Measurements from ENCODE around the gene PEMT. TPM values are rescaled to one million over a fixed set of nuclear protein-coding genes. Genes with fewer than 3 reads are reported as not detected.

The PEMT gene
- total RNA-seq, 2 donors from 2014 or later: 15.7 to 22.1 TPM

DNA sequence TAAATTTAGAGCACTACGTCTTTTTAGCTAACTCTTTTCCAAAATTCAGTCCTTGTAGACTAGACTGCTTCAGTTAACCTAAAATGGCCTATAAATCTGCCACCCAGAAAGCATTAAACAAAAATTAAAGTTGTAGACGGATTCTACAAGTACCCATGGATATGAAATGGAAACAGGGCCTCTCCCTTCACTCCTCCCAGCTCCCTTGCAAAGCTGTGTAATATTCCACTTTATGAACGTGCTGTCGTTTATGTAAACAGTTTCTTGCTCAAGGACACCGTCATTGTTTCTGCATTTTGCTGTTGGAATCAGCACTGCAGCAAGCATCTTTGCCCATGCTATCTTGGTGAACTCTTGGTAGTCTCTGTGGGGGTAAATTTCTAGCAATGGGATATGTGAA lies 109.6 kb downstream of the PEMT start:
- TF ChIP-seq, protein P1, sequence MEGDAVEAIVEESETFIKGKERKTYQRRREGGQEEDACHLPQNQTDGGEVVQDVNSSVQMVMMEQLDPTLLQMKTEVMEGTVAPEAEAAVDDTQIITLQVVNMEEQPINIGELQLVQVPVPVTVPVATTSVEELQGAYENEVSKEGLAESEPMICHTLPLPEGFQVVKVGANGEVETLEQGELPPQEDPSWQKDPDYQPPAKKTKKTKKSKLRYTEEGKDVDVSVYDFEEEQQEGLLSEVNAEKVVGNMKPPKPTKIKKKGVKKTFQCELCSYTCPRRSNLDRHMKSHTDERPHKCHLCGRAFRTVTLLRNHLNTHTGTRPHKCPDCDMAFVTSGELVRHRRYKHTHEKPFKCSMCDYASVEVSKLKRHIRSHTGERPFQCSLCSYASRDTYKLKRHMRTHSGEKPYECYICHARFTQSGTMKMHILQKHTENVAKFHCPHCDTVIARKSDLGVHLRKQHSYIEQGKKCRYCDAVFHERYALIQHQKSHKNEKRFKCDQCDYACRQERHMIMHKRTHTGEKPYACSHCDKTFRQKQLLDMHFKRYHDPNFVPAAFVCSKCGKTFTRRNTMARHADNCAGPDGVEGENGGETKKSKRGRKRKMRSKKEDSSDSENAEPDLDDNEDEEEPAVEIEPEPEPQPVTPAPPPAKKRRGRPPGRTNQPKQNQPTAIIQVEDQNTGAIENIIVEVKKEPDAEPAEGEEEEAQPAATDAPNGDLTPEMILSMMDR (IDR thresholded peaks at IDR 0.05): no peak
- H3K4me3 ChIP-seq: no peak overlapping the region
- peaks cover 5 to 25% of the 10 kb centered on the region in 2 donors for H3K4me1 ChIP-seq (ENCODE audit: control insufficient read depth in 1 of 2, low read depth in 2 of 2)
- no peaks in the 10 kb centered on the region for H3K9me3 ChIP-seq
- ATAC-seq (ENCODE audit: insufficient number of reproducible peaks, low FRiP score, low read depth): no peak
- no peak overlapping the region for H3K27ac ChIP-seq
- no peaks in the 10 kb centered on the region for H3K27me3 ChIP-seq (replicated peaks; ENCODE audit: insufficient read depth)
- DNase-seq (ENCODE audit: low spot score): no peak
- H3K36me3 ChIP-seq: peaks cover 9% of the 10 kb centered on the region

DNA sequence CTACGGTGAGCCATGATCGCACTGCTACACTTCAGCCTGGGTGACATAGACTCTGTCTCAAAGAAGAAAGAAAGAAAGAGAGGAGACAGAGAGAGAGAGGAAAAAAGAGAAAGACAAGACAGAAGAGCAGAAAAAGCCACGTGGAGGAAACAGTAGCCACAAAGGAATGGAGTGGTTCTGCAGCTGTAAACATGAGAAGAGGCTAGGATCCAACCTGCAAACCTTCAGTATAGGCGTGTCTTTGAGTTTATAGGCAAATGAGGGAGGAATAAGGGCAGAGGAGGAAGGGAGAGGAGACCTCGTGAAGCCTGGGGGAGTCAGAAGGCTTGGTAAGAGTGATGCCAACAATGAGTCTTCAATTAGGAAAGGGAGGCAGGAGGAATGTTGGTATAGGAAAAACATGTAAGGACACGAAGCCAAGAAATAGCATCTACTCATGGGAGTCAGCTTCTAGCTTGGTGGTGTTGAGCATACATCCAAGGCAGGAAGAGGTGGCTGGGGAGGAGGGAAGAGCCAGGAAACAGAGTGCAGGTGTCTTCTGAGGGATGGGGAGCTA lies 110.8 kb downstream of the PEMT start:
- Histone ChIP-seq H3K4me3 (no peak overlapping the region), H3K27me3 (replicated peaks; ENCODE audit: insufficient read depth) (no peaks in the 10 kb centered on the region), H3K9me3 (no peaks in the 10 kb centered on the region), H3K27ac (no peak overlapping the region), H3K36me3 (peaks cover 5% of the 10 kb centered on the region), H3K4me1 (ENCODE audit: control insufficient read depth in 1 of 2, low read depth in 2 of 2) (peaks cover 5 to 29% of the 10 kb centered on the region in 2 donors)
- DNase-seq (ENCODE audit: low spot score) (no peak), ATAC-seq (ENCODE audit: insufficient number of reproducible peaks, low FRiP score, low read depth) (no peak)
- TF ChIP-seq, protein P1 (IDR thresholded peaks at IDR 0.05): no peak

DNA sequence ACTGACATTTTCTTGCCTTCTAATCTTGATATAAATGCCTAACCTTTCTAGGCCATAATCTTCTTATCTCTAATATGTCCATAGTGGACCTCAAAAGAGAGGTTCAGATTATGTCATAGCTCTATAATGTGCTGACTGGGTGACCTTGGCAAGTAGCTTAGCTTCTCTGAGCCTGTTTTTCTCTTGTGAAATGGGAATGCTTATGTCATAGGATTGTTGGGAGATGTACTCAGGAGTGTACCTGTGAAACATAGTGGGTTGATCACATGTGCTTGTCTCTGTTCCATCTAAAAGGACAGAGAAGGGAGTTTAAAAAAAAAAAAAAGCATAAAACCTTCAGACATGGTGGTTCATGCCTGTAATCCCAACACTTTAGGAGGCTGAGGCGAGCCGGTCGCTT lies 112.3 kb downstream of the PEMT start:
- H3K27ac ChIP-seq: no peak overlapping the region
- H3K36me3 ChIP-seq: no peaks in the 10 kb centered on the region
- DNase-seq (ENCODE audit: low spot score) (no peak), ATAC-seq (ENCODE audit: insufficient number of reproducible peaks, low FRiP score, low read depth) (no peak)
- no peak overlapping the region for H3K4me3 ChIP-seq
- no peaks in the 10 kb centered on the region for H3K27me3 ChIP-seq (replicated peaks; ENCODE audit: insufficient read depth)
- TF ChIP-seq, protein P1 (IDR thresholded peaks at IDR 0.05): no peak
- H3K4me1 ChIP-seq (ENCODE audit: control insufficient read depth in 1 of 2, low read depth in 2 of 2): peaks cover 5 to 29% of the 10 kb centered on the region in 2 donors
- H3K9me3 ChIP-seq: no peaks in the 10 kb centered on the region

DNA sequence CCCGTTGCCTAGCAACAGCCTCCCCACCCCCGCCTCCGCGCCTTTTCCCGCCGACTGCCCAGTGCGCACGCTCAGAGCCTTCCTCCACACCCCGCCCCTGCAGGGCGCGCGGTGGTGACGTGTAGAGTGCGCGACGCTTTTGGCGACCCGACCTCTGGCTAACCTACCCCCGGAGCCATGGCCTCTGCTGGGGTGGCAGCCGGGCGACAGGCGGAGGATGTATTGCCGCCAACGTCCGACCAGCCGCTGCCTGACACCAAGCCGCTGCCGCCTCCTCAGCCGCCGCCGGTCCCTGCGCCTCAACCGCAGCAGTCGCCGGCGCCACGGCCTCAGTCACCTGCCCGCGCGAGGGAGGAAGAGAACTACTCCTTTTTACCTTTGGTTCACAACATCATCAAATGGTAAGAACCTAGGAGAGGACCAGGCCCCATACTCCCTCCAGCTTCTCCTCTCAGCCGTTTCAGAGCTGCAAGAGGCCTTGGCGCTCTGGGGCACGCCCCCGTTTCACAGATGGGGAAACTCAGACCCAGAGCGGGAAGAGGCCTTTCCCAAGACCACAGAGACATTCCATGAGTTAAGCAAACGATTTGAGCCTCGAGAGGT lies 114.5 kb downstream of the PEMT start, which contains the start of gene MED9:
Gene MED9 (plus strand): TSS at position 136 of the 603 bp plus-strand sequence. CDS start 42 bp downstream, at position 178.
- H3K27ac ChIP-seq: peak within 1 kb of the TSS; percentile 78 to 90
- DNase-seq (ENCODE audit: low spot score) (peak; percentile 77), ATAC-seq (ENCODE audit: insufficient number of reproducible peaks, low FRiP score, low read depth) (peak; percentile 90)
- peaks cover 5 to 29% of the 10 kb centered on the region in 2 donors for H3K4me1 ChIP-seq (ENCODE audit: control insufficient read depth in 1 of 2, low read depth in 2 of 2)
- no peaks in the 10 kb centered on the region for H3K27me3 ChIP-seq (replicated peaks; ENCODE audit: insufficient read depth)
- TF ChIP-seq, protein P1 (IDR thresholded peaks at IDR 0.05): no peak
- H3K9me3 ChIP-seq: no peaks in the 10 kb centered on the region
- H3K36me3 ChIP-seq: no peaks in the 10 kb centered on the region
- peak within 1 kb of the TSS; percentile 94 for H3K4me3 ChIP-seq

DNA sequence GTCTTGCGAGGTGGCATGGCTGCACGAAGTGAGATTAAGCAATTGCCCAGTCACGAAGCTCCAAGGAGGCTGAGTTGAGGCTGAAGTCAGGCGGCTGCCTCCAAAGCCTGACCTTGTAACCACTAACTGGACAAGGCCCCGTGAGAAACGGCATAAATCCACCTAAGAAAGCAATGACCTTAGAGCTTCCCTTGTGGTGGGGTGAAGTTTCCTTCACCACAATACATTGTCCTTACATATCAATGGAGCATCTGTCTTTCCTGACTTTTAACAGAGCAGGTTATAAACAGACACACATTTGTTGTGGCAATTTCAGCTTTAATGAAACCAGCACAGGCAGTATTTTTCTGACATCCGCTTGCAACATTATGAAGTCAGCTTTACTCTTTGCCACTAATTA lies 117.2 kb downstream of the PEMT start:
- Histone ChIP-seq H3K4me1 (ENCODE audit: control insufficient read depth in 1 of 2, low read depth in 2 of 2) (peaks cover 5 to 26% of the 10 kb centered on the region in 2 donors), H3K27ac (no peak overlapping the region), H3K9me3 (no peaks in the 10 kb centered on the region), H3K4me3 (no peak overlapping the region), H3K27me3 (replicated peaks; ENCODE audit: insufficient read depth) (no peaks in the 10 kb centered on the region), H3K36me3 (no peaks in the 10 kb centered on the region)
- DNase-seq (ENCODE audit: low spot score) (no peak), ATAC-seq (ENCODE audit: insufficient number of reproducible peaks, low FRiP score, low read depth) (no peak)
- TF ChIP-seq, protein P1 (IDR thresholded peaks at IDR 0.05): no peak
